Measurements from ENCODE around the gene PTPRC.

Gene PTPRC

DNA sequence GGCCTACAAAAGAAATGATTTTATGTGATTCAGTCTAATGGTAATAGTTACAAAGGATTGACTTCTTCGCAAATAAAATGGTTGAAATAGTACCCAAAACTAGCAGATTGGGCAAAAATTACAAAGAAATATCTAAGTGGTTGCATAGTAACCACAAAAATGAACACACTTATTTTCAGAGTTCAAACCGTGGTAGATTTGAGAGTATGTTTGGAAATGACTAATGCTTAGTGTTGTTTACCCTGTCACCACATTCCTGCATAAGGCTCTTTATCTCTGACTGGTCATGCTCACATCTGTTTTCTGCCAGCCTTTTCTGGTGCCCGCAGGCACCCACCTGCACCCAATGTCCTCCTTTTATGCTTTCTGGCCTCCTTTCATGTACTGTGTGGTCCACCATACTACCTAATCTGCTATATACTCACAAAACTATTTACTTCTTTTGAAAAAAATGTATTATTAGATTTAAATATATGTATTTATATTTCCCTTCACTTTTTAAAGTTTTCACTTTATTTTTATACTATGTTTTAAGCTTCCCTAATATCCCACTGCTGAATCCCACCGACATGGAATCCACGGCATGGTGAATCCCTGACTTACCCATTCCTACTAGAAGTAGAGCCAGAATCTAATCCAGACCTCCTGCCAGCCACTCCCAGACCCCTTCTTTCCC lies 30.3 kb downstream of the PTPRC start:
- H4K91ac ChIP-seq (ENCODE audit: low read length), result no peak overlapping the region
- 61% methylated on average over 3 of the region's 5 CpGs for WGBS
- H3K23ac ChIP-seq (ENCODE audit: low read length in 2 of 2), result no peak overlapping the region
- H2BK15ac ChIP-seq (ENCODE audit: low read depth, poor library complexity, severe bottlenecking), result no peak overlapping the region
- H3K79me1 ChIP-seq (replicated peaks; ENCODE audit: low read length, poor library complexity, severe bottlenecking), result no peaks in the 10 kb centered on the region
- no peak overlapping the region for H2AFZ ChIP-seq (ENCODE audit: low read depth, low read length)
- H4K8ac ChIP-seq (ENCODE audit: low read length), result no peak overlapping the region
- peak overlapping the region; percentile 85 for H3K27ac ChIP-seq (ENCODE audit: low read length, poor library complexity, severe bottlenecking)
- no peaks in the 10 kb centered on the region for H3K4me1 ChIP-seq (ENCODE audit: control insufficient read depth, insufficient read depth, low read depth, low read length)
- H3K4me2 ChIP-seq (ENCODE audit: low read length, poor library complexity, severe bottlenecking), result no peak overlapping the region
- H3K9ac ChIP-seq (ENCODE audit: low read length), result peak overlapping the region; percentile 70
- peak overlapping the region; percentile 84 for H2BK5ac ChIP-seq (ENCODE audit: low read depth, low read length, poor library complexity, severe bottlenecking)
- peak; percentile 92 for DNase-seq
- peak overlapping the region in 1 of 2 experiments; percentile 52 for H3K18ac ChIP-seq (ENCODE audit: low read depth in 1 of 2, low read length in 2 of 2)
- H2BK120ac ChIP-seq (ENCODE audit: low read depth, low read length), result no peak overlapping the region
- peak overlapping the region; percentile 96 for H2AK5ac ChIP-seq (ENCODE audit: low read length, severe bottlenecking)
- H3K4me3 ChIP-seq (ENCODE audit: insufficient read depth in 1 of 2, low read depth in 1 of 2, low read length in 2 of 2), result peak overlapping the region in 1 of 2 experiments; percentile 7
- no peaks in the 10 kb centered on the region for H3K27me3 ChIP-seq (ENCODE audit: control insufficient read depth in 1 of 2, insufficient read depth in 1 of 2, low read length in 2 of 2)
- no peaks in the 10 kb centered on the region for H3K9me3 ChIP-seq (ENCODE audit: control insufficient read depth, low read length)
- no peak overlapping the region for H3K4ac ChIP-seq (ENCODE audit: low read depth in 1 of 2, low read length in 2 of 2)
- no peak overlapping the region for H2BK12ac ChIP-seq (ENCODE audit: low read length in 2 of 2)
- H3K36me3 ChIP-seq (ENCODE audit: control insufficient read depth in 1 of 2, insufficient read depth in 2 of 2, low read depth in 1 of 2, low read length in 2 of 2), result no peaks in the 10 kb centered on the region
- H3K14ac ChIP-seq (ENCODE audit: low read length in 2 of 2), result no peak overlapping the region

DNA sequence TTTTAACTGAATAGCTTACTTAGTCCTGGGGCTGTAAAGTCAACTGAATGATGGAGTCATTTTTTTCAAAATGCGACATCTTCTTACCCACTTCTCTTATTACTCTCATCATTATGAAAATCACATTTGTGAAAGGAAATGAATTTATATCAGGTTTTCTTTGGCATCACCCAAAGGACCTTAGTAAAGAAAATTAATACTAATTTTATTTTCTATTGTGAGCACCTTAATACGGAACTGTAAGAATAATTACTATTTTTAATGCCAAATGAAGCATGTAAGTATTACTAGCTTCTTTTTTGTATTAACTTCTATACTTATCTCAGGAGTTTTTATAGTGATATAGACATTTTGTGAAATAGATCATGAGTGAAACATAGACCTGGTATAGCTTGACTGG lies 30.9 kb downstream of the PTPRC start:
- no peak overlapping the region for H2AK5ac ChIP-seq (ENCODE audit: low read length, severe bottlenecking)
- no CpG with 5 or more reads among the region's 2 CpGs for WGBS
- H2BK120ac ChIP-seq (ENCODE audit: low read depth, low read length), result no peak overlapping the region
- H3K36me3 ChIP-seq (ENCODE audit: control insufficient read depth in 1 of 2, insufficient read depth in 2 of 2, low read depth in 1 of 2, low read length in 2 of 2), result no peaks in the 10 kb centered on the region
- H3K4me1 ChIP-seq (ENCODE audit: control insufficient read depth, insufficient read depth, low read depth, low read length), result no peaks in the 10 kb centered on the region
- H3K14ac ChIP-seq (ENCODE audit: low read length in 2 of 2), result no peak overlapping the region
- H3K9me3 ChIP-seq (ENCODE audit: control insufficient read depth, low read length), result no peaks in the 10 kb centered on the region
- H3K79me1 ChIP-seq (replicated peaks; ENCODE audit: low read length, poor library complexity, severe bottlenecking), result no peaks in the 10 kb centered on the region
- no peak overlapping the region for H2BK5ac ChIP-seq (ENCODE audit: low read depth, low read length, poor library complexity, severe bottlenecking)
- H2BK12ac ChIP-seq (ENCODE audit: low read length in 2 of 2), result no peak overlapping the region
- H3K18ac ChIP-seq (ENCODE audit: low read depth in 1 of 2, low read length in 2 of 2), result no peak overlapping the region
- H3K4ac ChIP-seq (ENCODE audit: low read depth in 1 of 2, low read length in 2 of 2), result no peak overlapping the region
- peak overlapping the region; percentile 85 for H3K27ac ChIP-seq (ENCODE audit: low read length, poor library complexity, severe bottlenecking)
- no peak overlapping the region for H3K4me3 ChIP-seq (ENCODE audit: insufficient read depth in 1 of 2, low read depth in 1 of 2, low read length in 2 of 2)
- H2AFZ ChIP-seq (ENCODE audit: low read depth, low read length), result no peak overlapping the region
- H3K27me3 ChIP-seq (ENCODE audit: control insufficient read depth in 1 of 2, insufficient read depth in 1 of 2, low read length in 2 of 2), result no peaks in the 10 kb centered on the region
- H3K4me2 ChIP-seq (ENCODE audit: low read length, poor library complexity, severe bottlenecking), result no peak overlapping the region
- peak overlapping the region; percentile 10 for H3K9ac ChIP-seq (ENCODE audit: low read length)
- H4K8ac ChIP-seq (ENCODE audit: low read length), result no peak overlapping the region
- H2BK15ac ChIP-seq (ENCODE audit: low read depth, poor library complexity, severe bottlenecking), result no peak overlapping the region
- H3K23ac ChIP-seq (ENCODE audit: low read length in 2 of 2), result no peak overlapping the region
- no peak overlapping the region for H4K91ac ChIP-seq (ENCODE audit: low read length)
- no peak for DNase-seq

DNA sequence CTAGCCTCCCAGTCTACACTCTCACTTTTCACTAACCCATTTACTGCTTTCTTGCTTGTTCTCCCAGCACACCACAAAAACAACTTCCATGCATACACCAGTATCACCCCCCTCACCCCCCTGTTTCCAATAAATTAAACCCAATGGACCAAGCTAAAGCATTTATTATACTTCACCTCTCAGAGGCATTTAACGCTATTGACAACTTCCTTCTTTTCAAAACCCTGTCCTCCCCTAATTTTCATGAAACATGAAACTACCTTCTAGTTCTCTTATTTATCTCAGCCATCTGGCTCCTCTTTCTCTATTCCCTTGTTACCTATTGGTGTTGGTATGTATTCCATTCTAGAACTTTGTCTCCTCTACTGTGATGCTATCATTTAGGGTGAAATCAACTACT lies 32.3 kb downstream of the PTPRC start:
- no peak for DNase-seq
- Histone ChIP-seq H3K79me1 (replicated peaks; ENCODE audit: low read length, poor library complexity, severe bottlenecking) (no peaks in the 10 kb centered on the region), H3K36me3 (ENCODE audit: control insufficient read depth in 1 of 2, insufficient read depth in 2 of 2, low read depth in 1 of 2, low read length in 2 of 2) (no peaks in the 10 kb centered on the region), H3K27ac (ENCODE audit: low read length, poor library complexity, severe bottlenecking) (no peak overlapping the region), H3K27me3 (ENCODE audit: control insufficient read depth in 1 of 2, insufficient read depth in 1 of 2, low read length in 2 of 2) (no peaks in the 10 kb centered on the region), H2BK120ac (ENCODE audit: low read depth, low read length) (no peak overlapping the region), H3K23ac (ENCODE audit: low read length in 2 of 2) (no peak overlapping the region), H3K4me1 (ENCODE audit: control insufficient read depth, insufficient read depth, low read depth, low read length) (no peaks in the 10 kb centered on the region), H3K18ac (ENCODE audit: low read depth in 1 of 2, low read length in 2 of 2) (no peak overlapping the region), H2AFZ (ENCODE audit: low read depth, low read length) (no peak overlapping the region), H3K14ac (ENCODE audit: low read length in 2 of 2) (no peak overlapping the region), H2BK12ac (ENCODE audit: low read length in 2 of 2) (no peak overlapping the region), H3K9ac (ENCODE audit: low read length) (no peak overlapping the region), H3K9me3 (ENCODE audit: control insufficient read depth, low read length) (no peaks in the 10 kb centered on the region), H3K4me3 (ENCODE audit: insufficient read depth in 1 of 2, low read depth in 1 of 2, low read length in 2 of 2) (no peak overlapping the region), H4K8ac (ENCODE audit: low read length) (no peak overlapping the region), H3K4me2 (ENCODE audit: low read length, poor library complexity, severe bottlenecking) (no peak overlapping the region), H2BK5ac (ENCODE audit: low read depth, low read length, poor library complexity, severe bottlenecking) (no peak overlapping the region), H4K91ac (ENCODE audit: low read length) (no peak overlapping the region), H2BK15ac (ENCODE audit: low read depth, poor library complexity, severe bottlenecking) (no peak overlapping the region), H3K4ac (ENCODE audit: low read depth in 1 of 2, low read length in 2 of 2) (no peak overlapping the region), H2AK5ac (ENCODE audit: low read length, severe bottlenecking) (no peak overlapping the region)
- WGBS, result 100% methylated on average over 1 of the region's 1 CpG

DNA sequence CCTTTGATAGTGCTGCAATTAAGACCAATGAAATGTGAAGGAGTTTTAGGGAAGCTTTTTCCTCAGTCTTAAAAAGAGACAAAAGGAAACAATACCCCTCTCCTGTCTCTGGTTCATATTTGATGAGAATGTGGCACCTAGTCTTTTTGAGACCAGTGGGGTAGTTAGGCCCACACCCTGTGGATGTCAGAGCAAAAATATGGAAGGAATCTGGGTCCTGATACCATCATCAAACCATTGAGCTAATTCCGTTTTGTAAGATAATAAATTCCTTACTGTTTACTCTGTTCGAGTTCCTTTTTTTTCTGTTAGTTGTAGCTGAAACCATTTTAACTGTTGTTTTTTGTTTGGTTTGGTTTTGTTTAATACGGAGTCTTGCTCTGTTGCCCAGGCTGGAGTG lies 33.3 kb downstream of the PTPRC start:
- no peaks in the 10 kb centered on the region for H3K79me1 ChIP-seq (replicated peaks; ENCODE audit: low read length, poor library complexity, severe bottlenecking)
- H3K4me3 ChIP-seq (ENCODE audit: insufficient read depth in 1 of 2, low read depth in 1 of 2, low read length in 2 of 2), result no peak overlapping the region
- H3K36me3 ChIP-seq (ENCODE audit: control insufficient read depth in 1 of 2, insufficient read depth in 2 of 2, low read depth in 1 of 2, low read length in 2 of 2), result no peaks in the 10 kb centered on the region
- no peak overlapping the region for H3K4me2 ChIP-seq (ENCODE audit: low read length, poor library complexity, severe bottlenecking)
- peak overlapping the region; percentile 38 for H3K27ac ChIP-seq (ENCODE audit: low read length, poor library complexity, severe bottlenecking)
- 10% methylated on average over 2 of the region's 3 CpGs for WGBS
- no peak overlapping the region for H3K4ac ChIP-seq (ENCODE audit: low read depth in 1 of 2, low read length in 2 of 2)
- peak; percentile 30 for DNase-seq
- no peak overlapping the region for H2BK120ac ChIP-seq (ENCODE audit: low read depth, low read length)
- no peak overlapping the region for H2BK15ac ChIP-seq (ENCODE audit: low read depth, poor library complexity, severe bottlenecking)
- H3K14ac ChIP-seq (ENCODE audit: low read length in 2 of 2), result no peak overlapping the region
- H2AK5ac ChIP-seq (ENCODE audit: low read length, severe bottlenecking), result no peak overlapping the region
- no peak overlapping the region for H4K8ac ChIP-seq (ENCODE audit: low read length)
- no peak overlapping the region for H2BK12ac ChIP-seq (ENCODE audit: low read length in 2 of 2)
- no peak overlapping the region for H2BK5ac ChIP-seq (ENCODE audit: low read depth, low read length, poor library complexity, severe bottlenecking)
- H4K91ac ChIP-seq (ENCODE audit: low read length), result no peak overlapping the region
- H3K9ac ChIP-seq (ENCODE audit: low read length), result no peak overlapping the region
- H3K9me3 ChIP-seq (ENCODE audit: control insufficient read depth, low read length), result no peaks in the 10 kb centered on the region
- H3K27me3 ChIP-seq (ENCODE audit: control insufficient read depth in 1 of 2, insufficient read depth in 1 of 2, low read length in 2 of 2), result no peaks in the 10 kb centered on the region
- H3K4me1 ChIP-seq (ENCODE audit: control insufficient read depth, insufficient read depth, low read depth, low read length), result no peaks in the 10 kb centered on the region
- no peak overlapping the region for H3K18ac ChIP-seq (ENCODE audit: low read depth in 1 of 2, low read length in 2 of 2)
- no peak overlapping the region for H3K23ac ChIP-seq (ENCODE audit: low read length in 2 of 2)
- H2AFZ ChIP-seq (ENCODE audit: low read depth, low read length), result no peak overlapping the region

All from mesenchymal stem cell (in vitro differentiated cells and primary cell).